ENCODE measurements around the gene SOX2.

The SOX2 gene

GRCh38 chr3:181722766-181723425 lies 11.2 kb downstream of the SOX2 start:
- DNase-seq (ENCODE audit: low read depth), result no peak

- no peak for DNase-seq (ENCODE audit: low read depth)
Observed at GRCh38 chr3:181723625-181724191, 12.0 kb downstream of the SOX2 start.

- no peak for DNase-seq (ENCODE audit: low read depth)
Observed at GRCh38 chr3:181724192-181724965, 12.7 kb downstream of the SOX2 start.

- no peak for DNase-seq (ENCODE audit: low read depth)
Observed at GRCh38 chr3:181725131-181725731, 13.5 kb downstream of the SOX2 start.

GRCh38 chr3:181725830-181726229 lies 14.1 kb downstream of the SOX2 start:
- no peak for DNase-seq (ENCODE audit: low read depth)

GRCh38 chr3:181726351-181727330 lies 14.9 kb downstream of the SOX2 start:
- DNase-seq (ENCODE audit: low read depth), result no peak

GRCh38 chr3:181727341-181728032 lies 15.8 kb downstream of the SOX2 start:
- DNase-seq (ENCODE audit: low read depth), result no peak

GRCh38 chr3:181728470-181729340 lies 17.0 kb downstream of the SOX2 start:
- DNase-seq (ENCODE audit: low read depth), result no peak

GRCh38 chr3:181729341-181729869 lies 17.7 kb downstream of the SOX2 start:
- DNase-seq (ENCODE audit: low read depth), result no peak

- no peak for DNase-seq (ENCODE audit: low read depth)
Observed at GRCh38 chr3:181730316-181730715, 18.6 kb downstream of the SOX2 start.

- no peak for DNase-seq (ENCODE audit: low read depth)
Observed at GRCh38 chr3:181730934-181731333, 19.2 kb downstream of the SOX2 start.

- no peak for DNase-seq (ENCODE audit: low read depth)
Observed at GRCh38 chr3:181735911-181736310, 24.2 kb downstream of the SOX2 start.

- DNase-seq (ENCODE audit: low read depth), result no peak
Observed at GRCh38 chr3:181738551-181738950, 26.8 kb downstream of the SOX2 start.

GRCh38 chr3:181739628-181740027 lies 27.9 kb downstream of the SOX2 start:
- DNase-seq (ENCODE audit: low read depth), result no peak

- DNase-seq (ENCODE audit: low read depth), result no peak
Observed at GRCh38 chr3:181741417-181741816, 29.7 kb downstream of the SOX2 start.

GRCh38 chr3:181752202-181752671 lies 40.5 kb downstream of the SOX2 start:
- DNase-seq (ENCODE audit: low read depth), result no peak

GRCh38 chr3:181753391-181753790 lies 41.7 kb downstream of the SOX2 start:
- DNase-seq (ENCODE audit: low read depth), result no peak

- DNase-seq (ENCODE audit: low read depth), result no peak
Observed at GRCh38 chr3:181755959-181756358, 44.2 kb downstream of the SOX2 start.

- no peak for DNase-seq (ENCODE audit: low read depth)
Observed at GRCh38 chr3:181756645-181757297, 45.0 kb downstream of the SOX2 start.

All from iris pigment epithelial cell (primary cell).